ENCODE data around the gene TNFRSF4. TPM values are rescaled to one million over a fixed set of nuclear protein-coding genes. Genes with fewer than 3 reads are reported as not detected.

Gene TNFRSF4
- total RNA-seq, 1 experiment from 2014 or later: not detected

DNA sequence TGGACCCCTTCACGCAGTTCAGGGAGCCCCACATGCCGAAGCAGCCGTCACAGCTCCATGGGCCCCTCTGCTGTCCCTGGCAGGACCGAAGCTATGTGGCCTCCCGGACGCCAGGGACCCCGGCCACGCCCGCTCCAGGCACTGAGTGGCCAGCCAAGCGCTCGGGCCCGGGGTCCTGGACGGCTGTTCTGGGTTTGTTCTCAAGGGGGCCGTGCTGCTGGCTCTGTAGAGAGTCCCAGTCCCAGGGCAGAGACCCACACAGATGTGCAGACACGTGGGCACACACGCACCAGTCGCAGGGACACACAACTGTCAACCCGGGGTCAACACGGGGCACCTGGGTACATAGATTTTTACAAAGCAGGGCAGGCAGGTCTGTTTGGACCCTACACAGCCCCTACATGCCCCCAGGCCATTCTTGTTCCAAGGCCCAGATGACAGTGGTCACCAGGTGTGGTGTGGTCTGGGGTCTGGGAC lies 24.8 kb upstream of the TNFRSF4 start:
- no peak overlapping the region for H3K9ac ChIP-seq (ENCODE audit: low read length)
- H2AFZ ChIP-seq (ENCODE audit: low read length): no peak overlapping the region
- no peaks in the 10 kb centered on the region for H3K79me2 ChIP-seq (ENCODE audit: low read length)
- H3K4me1 ChIP-seq (ENCODE audit: low read length): no peaks in the 10 kb centered on the region; the same call in 1 of the 2 replicates
- H3K27me3 ChIP-seq (ENCODE audit: low read length): no peaks in the 10 kb centered on the region
- no peaks in the 10 kb centered on the region for H3K9me3 ChIP-seq (ENCODE audit: low read length)
- no peak overlapping the region for H3K27ac ChIP-seq (ENCODE audit: low read length)
- H3K36me3 ChIP-seq (ENCODE audit: insufficient read depth, low read length): no peaks in the 10 kb centered on the region
- H3K4me3 ChIP-seq (ENCODE audit: low read length): no peak overlapping the region
- no peak for DNase-seq
- no peaks in the 10 kb centered on the region for H3K9me2 ChIP-seq (replicated peaks; ENCODE audit: insufficient read depth, low read length)
- peaks cover 7% of the 10 kb centered on the region; the same call in 1 of the 2 replicates for H4K20me1 ChIP-seq (ENCODE audit: insufficient read depth, low read depth, low read length)
- no peak overlapping the region for H3K4me2 ChIP-seq (ENCODE audit: low read depth, low read length, poor library complexity, severe bottlenecking)

GRCh38 chr1:1237874-1238701 lies 24.1 kb upstream of the TNFRSF4 start:
- H3K27me3 ChIP-seq (ENCODE audit: low read length): no peaks in the 10 kb centered on the region
- no peak overlapping the region for H3K9ac ChIP-seq (ENCODE audit: low read length)
- no peak for DNase-seq
- no peak overlapping the region for H3K4me3 ChIP-seq (ENCODE audit: low read length)
- H4K20me1 ChIP-seq (ENCODE audit: insufficient read depth, low read depth, low read length): peaks cover 13% of the 10 kb centered on the region; the same call in 1 of the 2 replicates
- peaks cover 5% of the 10 kb centered on the region for H3K4me1 ChIP-seq (ENCODE audit: low read length)
- H3K36me3 ChIP-seq (ENCODE audit: insufficient read depth, low read length): no peaks in the 10 kb centered on the region
- H3K27ac ChIP-seq (ENCODE audit: low read length): no peak overlapping the region
- H3K79me2 ChIP-seq (ENCODE audit: low read length): 0 out of 2 replicates have a peak, but pooled peaks cover 5% of the 10 kb centered on the region
- no peaks in the 10 kb centered on the region for H3K9me3 ChIP-seq (ENCODE audit: low read length)
- H3K4me2 ChIP-seq (ENCODE audit: low read depth, low read length, poor library complexity, severe bottlenecking): no peak overlapping the region
- no peaks in the 10 kb centered on the region for H3K9me2 ChIP-seq (replicated peaks; ENCODE audit: insufficient read depth, low read length)
- H2AFZ ChIP-seq (ENCODE audit: low read length): no peak overlapping the region

DNA sequence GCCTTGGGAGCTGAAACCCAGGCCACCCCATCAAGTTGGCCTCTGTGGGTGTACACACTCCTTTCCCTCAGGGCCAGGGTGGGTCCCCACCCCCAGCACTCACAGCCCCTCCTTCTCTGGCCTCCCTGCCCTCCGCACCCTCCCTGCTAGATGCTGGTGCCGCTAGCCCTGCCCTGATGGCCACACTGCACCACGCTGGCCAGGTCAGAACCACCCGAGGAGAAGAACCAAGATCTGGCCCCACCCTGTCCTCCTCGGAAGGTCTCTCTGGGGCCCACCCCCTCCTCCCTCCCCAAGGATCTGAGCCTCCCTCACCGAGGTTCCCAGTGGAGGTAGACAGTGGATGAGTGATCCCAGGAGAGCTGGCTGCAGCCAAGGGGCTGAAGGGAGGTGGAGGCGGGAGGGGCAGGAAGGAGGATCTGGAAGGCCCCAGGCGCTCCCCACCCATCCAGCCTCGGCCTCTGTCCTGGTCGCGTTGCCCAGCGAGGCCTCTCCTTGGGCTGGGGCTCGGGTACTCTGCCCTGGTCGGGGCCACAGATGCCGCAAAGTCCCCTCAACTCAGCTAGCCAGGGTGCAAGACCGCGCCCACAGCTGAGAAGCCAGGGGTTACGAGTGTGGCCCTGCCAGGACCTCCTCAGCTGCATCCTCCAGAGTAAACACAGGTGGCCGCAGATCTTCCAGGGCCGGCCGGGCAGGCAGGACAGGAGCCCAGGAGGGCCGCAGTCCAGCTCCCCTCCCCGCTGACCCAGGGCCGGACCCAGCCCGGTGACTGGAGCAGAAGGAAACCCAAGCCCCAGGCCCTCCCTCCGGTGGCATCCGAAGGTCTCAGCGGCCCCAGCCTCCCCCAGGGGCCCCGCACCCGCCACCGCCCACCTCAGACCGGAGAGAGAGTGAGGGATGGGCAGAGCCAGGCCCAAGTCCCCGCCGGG lies 23.3 kb upstream of the TNFRSF4 start:
- no peak overlapping the region for H3K9ac ChIP-seq (ENCODE audit: low read length)
- H3K4me3 ChIP-seq (ENCODE audit: low read length): no peak overlapping the region
- H4K20me1 ChIP-seq (ENCODE audit: insufficient read depth, low read depth, low read length): peaks cover 15% of the 10 kb centered on the region; the same call in 1 of the 2 replicates
- H3K4me2 ChIP-seq (ENCODE audit: low read depth, low read length, poor library complexity, severe bottlenecking): no peak overlapping the region
- no peak overlapping the region for H3K27ac ChIP-seq (ENCODE audit: low read length)
- no peaks in the 10 kb centered on the region for H3K9me2 ChIP-seq (replicated peaks; ENCODE audit: insufficient read depth, low read length)
- peaks cover 12% of the 10 kb centered on the region for H3K4me1 ChIP-seq (ENCODE audit: low read length)
- H3K27me3 ChIP-seq (ENCODE audit: low read length): no peaks in the 10 kb centered on the region
- H2AFZ ChIP-seq (ENCODE audit: low read length): no peak overlapping the region
- no peaks in the 10 kb centered on the region for H3K9me3 ChIP-seq (ENCODE audit: low read length)
- DNase-seq: no peak
- H3K36me3 ChIP-seq (ENCODE audit: insufficient read depth, low read length): no peaks in the 10 kb centered on the region
- H3K79me2 ChIP-seq (ENCODE audit: low read length): 0 out of 2 replicates have a peak, but pooled peaks cover 9% of the 10 kb centered on the region

- no peaks in the 10 kb centered on the region for H3K27me3 ChIP-seq (ENCODE audit: low read length)
- H3K27ac ChIP-seq (ENCODE audit: low read length): no peak overlapping the region
- H3K79me2 ChIP-seq (ENCODE audit: low read length): peaks cover 12% of the 10 kb centered on the region
- H3K4me2 ChIP-seq (ENCODE audit: low read depth, low read length, poor library complexity, severe bottlenecking): no peak overlapping the region
- no peak for DNase-seq
- H3K4me3 ChIP-seq (ENCODE audit: low read length): no peak overlapping the region
- no peaks in the 10 kb centered on the region for H3K36me3 ChIP-seq (ENCODE audit: insufficient read depth, low read length)
- H3K9me3 ChIP-seq (ENCODE audit: low read length): no peaks in the 10 kb centered on the region
- H2AFZ ChIP-seq (ENCODE audit: low read length): no peak overlapping the region
- H3K9ac ChIP-seq (ENCODE audit: low read length): no peak overlapping the region
- H3K9me2 ChIP-seq (replicated peaks; ENCODE audit: insufficient read depth, low read length): no peaks in the 10 kb centered on the region
- peaks cover 15% of the 10 kb centered on the region; the same call in 1 of the 2 replicates for H4K20me1 ChIP-seq (ENCODE audit: insufficient read depth, low read depth, low read length)
- peaks cover 12% of the 10 kb centered on the region for H3K4me1 ChIP-seq (ENCODE audit: low read length)
Observed at GRCh38 chr1:1236176-1236763, 22.3 kb upstream of the TNFRSF4 start.

GRCh38 chr1:1235016-1235744 lies 21.2 kb upstream of the TNFRSF4 start:
- H3K4me2 ChIP-seq (ENCODE audit: low read depth, low read length, poor library complexity, severe bottlenecking): no peak overlapping the region

GRCh38 chr1:1234180-1234808 lies 20.3 kb upstream of the TNFRSF4 start:
- no peaks in the 10 kb centered on the region for H3K9me3 ChIP-seq (ENCODE audit: low read length)
- H3K9ac ChIP-seq (ENCODE audit: low read length): no peak overlapping the region
- peaks cover 32% of the 10 kb centered on the region for H3K79me2 ChIP-seq (ENCODE audit: low read length)
- no peak overlapping the region for H3K27ac ChIP-seq (ENCODE audit: low read length)
- no peaks in the 10 kb centered on the region for H3K9me2 ChIP-seq (replicated peaks; ENCODE audit: insufficient read depth, low read length)
- no peak overlapping the region for H3K4me2 ChIP-seq (ENCODE audit: low read depth, low read length, poor library complexity, severe bottlenecking)
- peaks cover 3% of the 10 kb centered on the region; the same call in 1 of the 2 replicates for H3K36me3 ChIP-seq (ENCODE audit: insufficient read depth, low read length)
- H4K20me1 ChIP-seq (ENCODE audit: insufficient read depth, low read depth, low read length): peaks cover 21% of the 10 kb centered on the region; the same call in 1 of the 2 replicates
- DNase-seq: no peak
- H3K27me3 ChIP-seq (ENCODE audit: low read length): no peaks in the 10 kb centered on the region
- H2AFZ ChIP-seq (ENCODE audit: low read length): no peak overlapping the region
- H3K4me3 ChIP-seq (ENCODE audit: low read length): no peak overlapping the region
- peaks cover 21% of the 10 kb centered on the region for H3K4me1 ChIP-seq (ENCODE audit: low read length)

More at GRCh38 chr1:1235016-1235744, 21.2 kb upstream of the TNFRSF4 start:
- H3K79me2 ChIP-seq (ENCODE audit: low read length): peaks cover 23% of the 10 kb centered on the region
- no peak for DNase-seq
- no peaks in the 10 kb centered on the region for H3K27me3 ChIP-seq (ENCODE audit: low read length)
- H3K36me3 ChIP-seq (ENCODE audit: insufficient read depth, low read length): no peaks in the 10 kb centered on the region
- no peak overlapping the region for H2AFZ ChIP-seq (ENCODE audit: low read length)
- H4K20me1 ChIP-seq (ENCODE audit: insufficient read depth, low read depth, low read length): peaks cover 15% of the 10 kb centered on the region; the same call in 1 of the 2 replicates
- H3K4me1 ChIP-seq (ENCODE audit: low read length): peaks cover 18% of the 10 kb centered on the region
- no peak overlapping the region for H3K4me3 ChIP-seq (ENCODE audit: low read length)
- H3K27ac ChIP-seq (ENCODE audit: low read length): no peak overlapping the region
- no peaks in the 10 kb centered on the region for H3K9me3 ChIP-seq (ENCODE audit: low read length)
- no peaks in the 10 kb centered on the region for H3K9me2 ChIP-seq (replicated peaks; ENCODE audit: insufficient read depth, low read length)
- no peak overlapping the region for H3K9ac ChIP-seq (ENCODE audit: low read length)

DNA sequence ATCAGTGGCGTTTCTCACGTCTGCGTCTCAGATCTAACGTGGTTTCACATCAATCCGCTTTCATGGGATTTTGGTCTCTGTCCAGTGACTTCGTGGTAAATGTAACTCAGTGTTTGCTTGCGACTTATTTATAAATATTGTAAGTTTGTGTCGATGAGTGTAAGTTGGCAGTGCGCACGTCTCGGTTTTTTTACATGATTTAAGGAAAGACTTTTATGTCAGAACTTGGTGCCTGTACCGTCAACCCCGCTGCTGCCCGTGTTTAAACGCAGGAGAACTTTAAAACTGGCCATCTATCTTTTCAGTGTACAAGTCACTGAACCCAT lies 19.6 kb upstream of the TNFRSF4 start:
- no peaks in the 10 kb centered on the region for H3K9me2 ChIP-seq (replicated peaks; ENCODE audit: insufficient read depth, low read length)
- H3K79me2 ChIP-seq (ENCODE audit: low read length): peaks cover 39% of the 10 kb centered on the region
- no peak overlapping the region for H3K27ac ChIP-seq (ENCODE audit: low read length)
- peaks cover 21% of the 10 kb centered on the region for H3K4me1 ChIP-seq (ENCODE audit: low read length)
- H3K36me3 ChIP-seq (ENCODE audit: insufficient read depth, low read length): peaks cover 4% of the 10 kb centered on the region; the same call in 1 of the 2 replicates
- H2AFZ ChIP-seq (ENCODE audit: low read length): no peak overlapping the region
- H3K4me3 ChIP-seq (ENCODE audit: low read length): no peak overlapping the region
- H3K4me2 ChIP-seq (ENCODE audit: low read depth, low read length, poor library complexity, severe bottlenecking): peak overlapping the region; percentile 29
- H3K9ac ChIP-seq (ENCODE audit: low read length): no peak overlapping the region
- H3K27me3 ChIP-seq (ENCODE audit: low read length): no peaks in the 10 kb centered on the region
- no peak for DNase-seq
- no peaks in the 10 kb centered on the region for H3K9me3 ChIP-seq (ENCODE audit: low read length)
- peaks cover 26% of the 10 kb centered on the region; the same call in 1 of the 2 replicates for H4K20me1 ChIP-seq (ENCODE audit: insufficient read depth, low read depth, low read length)

Measured in Karpas-422 (cell line).